Measurements from ENCODE around the gene SHC2.

DNA sequence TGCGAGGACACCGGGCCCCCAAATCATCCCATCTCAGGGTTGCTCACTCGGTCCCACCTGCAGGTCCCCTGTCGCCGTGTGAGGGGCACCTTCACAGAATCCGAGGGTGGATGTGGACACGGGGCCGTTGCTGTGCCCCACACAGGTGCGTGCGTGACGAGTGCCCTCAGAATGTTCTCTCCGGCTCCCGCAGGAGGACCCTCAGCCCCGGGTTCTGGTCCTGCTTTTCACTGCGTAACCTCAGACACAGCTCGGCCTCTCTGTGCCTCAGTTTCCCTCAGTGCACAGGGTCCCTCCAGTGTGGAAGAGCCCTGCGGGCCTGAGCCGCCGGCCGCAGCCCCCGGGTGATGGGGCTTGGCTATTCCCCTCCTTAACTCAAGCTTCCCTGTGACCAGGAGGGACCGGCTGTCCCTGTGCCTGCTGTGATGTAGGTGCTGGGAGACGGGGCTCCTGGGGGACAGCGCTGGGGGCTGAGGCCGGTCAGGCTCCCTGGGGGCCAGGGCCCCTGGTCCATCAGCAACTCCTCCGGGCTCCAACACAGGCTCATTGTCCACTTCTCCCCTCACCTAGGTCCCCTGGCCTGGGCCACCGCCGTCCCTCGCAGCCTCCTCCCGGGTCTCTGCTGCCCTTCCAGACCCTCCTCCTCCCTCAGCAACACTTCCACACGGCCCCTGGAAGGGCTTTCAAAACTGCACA is 4.8 kb downstream of the SHC2 start:
- TF ChIP-seq, protein P1, sequence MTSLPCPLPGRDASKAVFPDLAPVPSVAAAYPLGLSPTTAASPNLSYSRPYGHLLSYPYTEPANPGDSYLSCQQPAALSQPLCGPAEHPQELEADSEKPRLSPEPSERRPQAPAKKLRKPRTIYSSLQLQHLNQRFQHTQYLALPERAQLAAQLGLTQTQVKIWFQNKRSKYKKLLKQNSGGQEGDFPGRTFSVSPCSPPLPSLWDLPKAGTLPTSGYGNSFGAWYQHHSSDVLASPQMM (CRISPR knock-in tag; IDR thresholded peaks at IDR 0.05) = no peak
- TF ChIP-seq ZNF239 (CRISPR knock-in tag; IDR thresholded peaks at IDR 0.05) = no peak
- TF ChIP-seq, protein P2, sequence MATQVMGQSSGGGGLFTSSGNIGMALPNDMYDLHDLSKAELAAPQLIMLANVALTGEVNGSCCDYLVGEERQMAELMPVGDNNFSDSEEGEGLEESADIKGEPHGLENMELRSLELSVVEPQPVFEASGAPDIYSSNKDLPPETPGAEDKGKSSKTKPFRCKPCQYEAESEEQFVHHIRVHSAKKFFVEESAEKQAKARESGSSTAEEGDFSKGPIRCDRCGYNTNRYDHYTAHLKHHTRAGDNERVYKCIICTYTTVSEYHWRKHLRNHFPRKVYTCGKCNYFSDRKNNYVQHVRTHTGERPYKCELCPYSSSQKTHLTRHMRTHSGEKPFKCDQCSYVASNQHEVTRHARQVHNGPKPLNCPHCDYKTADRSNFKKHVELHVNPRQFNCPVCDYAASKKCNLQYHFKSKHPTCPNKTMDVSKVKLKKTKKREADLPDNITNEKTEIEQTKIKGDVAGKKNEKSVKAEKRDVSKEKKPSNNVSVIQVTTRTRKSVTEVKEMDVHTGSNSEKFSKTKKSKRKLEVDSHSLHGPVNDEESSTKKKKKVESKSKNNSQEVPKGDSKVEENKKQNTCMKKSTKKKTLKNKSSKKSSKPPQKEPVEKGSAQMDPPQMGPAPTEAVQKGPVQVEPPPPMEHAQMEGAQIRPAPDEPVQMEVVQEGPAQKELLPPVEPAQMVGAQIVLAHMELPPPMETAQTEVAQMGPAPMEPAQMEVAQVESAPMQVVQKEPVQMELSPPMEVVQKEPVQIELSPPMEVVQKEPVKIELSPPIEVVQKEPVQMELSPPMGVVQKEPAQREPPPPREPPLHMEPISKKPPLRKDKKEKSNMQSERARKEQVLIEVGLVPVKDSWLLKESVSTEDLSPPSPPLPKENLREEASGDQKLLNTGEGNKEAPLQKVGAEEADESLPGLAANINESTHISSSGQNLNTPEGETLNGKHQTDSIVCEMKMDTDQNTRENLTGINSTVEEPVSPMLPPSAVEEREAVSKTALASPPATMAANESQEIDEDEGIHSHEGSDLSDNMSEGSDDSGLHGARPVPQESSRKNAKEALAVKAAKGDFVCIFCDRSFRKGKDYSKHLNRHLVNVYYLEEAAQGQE (IDR thresholded peaks at IDR 0.05; ENCODE audit: borderline replicate concordance) = no peak
- TF ChIP-seq, protein P2 (CRISPR knock-in tag; IDR thresholded peaks at IDR 0.05; ENCODE audit: low read depth) = no peak

All from K562 (cell line).